Right cardiac atrium (tissue), 5 donors: ENCODE results near the gene CRYZL1. TPM values are rescaled to one million over a fixed set of nuclear protein-coding genes. Genes with fewer than 3 reads are reported as not detected.
A peak's percentile ranks its signal among the peaks of the same experiment; 100 is the strongest.

Experiments used
- ATAC-seq, 2 donors: fragments of 200-7000 bp; cut with Tn5 transposase; one replicate each; pipeline versions ENCODE4 v1.8.0 to v1.9.1; 2020; ENCODE audit warnings: moderate library complexity in 2 of 2, mild to moderate bottlenecking in 1 of 2
- DNase-seq, 3 donors: peaks; one replicate each; pipeline ENCODE4 v3.0.0-alpha.2; 2020
- H3K27ac ChIP-seq: one replicate; pipeline ENCODE4 v1.5.1; 2013; ENCODE audit warnings: mild to moderate bottlenecking, low read length, control low read depth, moderate library complexity
- H3K27me3 ChIP-seq: one replicate; pipeline ENCODE4 v1.6.1; 2013; ENCODE audit not compliant: control insufficient read depth, insufficient read depth
- H3K4me1 ChIP-seq: one replicate; pipeline ENCODE4 v1.6.1; 2013; ENCODE audit warnings: low read length; ENCODE audit not compliant: control insufficient read depth, insufficient read depth
- H3K4me3 ChIP-seq: one replicate; pipeline ENCODE4 v1.5.1; 2013; ENCODE audit warnings: low read length, control low read depth
- H3K9me3 ChIP-seq: one replicate; pipeline ENCODE4 v1.6.1; 2013; ENCODE audit warnings: low read length; ENCODE audit not compliant: control insufficient read depth
- WGBS: extraction: QIAGEN DNeasy Blood & Tissue Kit; methylation state at CpG from one replicate; pipeline ENCODE4 v1.1.7; 2013; 5-methylcytosine and 5-hydroxymethylcytosine counted together
- intact Hi-C, 4 donors: fragments of 100-400 bp; cut with DNase I; formaldehyde crosslinking; loops; one replicate each; pipeline versions ENCODE4 v1.11.0 to v1.14.0; 2022 to 2023
- long read RNA-seq, 4 donors: library from polyadenylated mRNA; unstranded; transcript quantifications; one replicate each; pipeline ENCODE4 v2.0.0, GENCODE V29; 2020 to 2021
- polyA plus RNA-seq: library from polyadenylated mRNA; stranded (reverse); fragments of 200-250 nt; gene quantifications from one replicate; pipeline ENCODE4 v1.2.3, GENCODE V29; 2013
- total RNA-seq, 4 donors: library from RNA; stranded (reverse); fragmentation: NEBNext Ultra II Directional; extraction: Animal tissue kit (Norgen Biotek cat#: 25700); gene quantifications; one replicate each; pipeline ENCODE4 v1.2.1, GENCODE V29; 2021
- donor health status: healthy with polysubstance abuse.
- donor health status: DM: no; HTN: yes; CAD: no.
- donor health status: DM: no; HTN: no; CAD: no.
- donor health status: DM: no; HTN: yes; CAD: no; lungs with severe emphysema.
- donor health status: DM: yes; HTN: yes; CAD: no.

Gene CRYZL1
- total RNA-seq, result 10 to 100 TPM; 25.0 to 37.5 (median 32.3) TPM
- 26.7 TPM for polyA plus RNA-seq
- long read RNA-seq, donor 1, transcript CRYZL1-204 (13 exons, 1,617 nt), result major isoform, 23 of 47 reads
- long read RNA-seq, donor 1, partial matches to known transcripts, result 1 of 47 reads
- long read RNA-seq, donor 1, other reads (novel, unspliced or antisense), result 19 of 47 reads
- long read RNA-seq, donor 2, transcript CRYZL1-204 (13 exons, 1,617 nt), result major isoform, 6 of 14 reads
- long read RNA-seq, donor 2, partial matches to known transcripts, result 0 of 14 reads
- long read RNA-seq, donor 2, other reads (novel, unspliced or antisense), result 5 of 14 reads
- long read RNA-seq, donor 3, transcript CRYZL1-204 (13 exons, 1,617 nt), result major isoform, 76 of 127 reads
- long read RNA-seq, donor 3, transcript CRYZL1-203 (13 exons, 1,482 nt), result minor isoform, 6 of 127 reads
- long read RNA-seq, donor 3, partial matches to known transcripts, result 2 of 127 reads
- long read RNA-seq, donor 3, other reads (novel, unspliced or antisense), result 37 of 127 reads
- long read RNA-seq, donor 4, transcript CRYZL1-204 (13 exons, 1,617 nt), result major isoform, 10 of 18 reads
- long read RNA-seq, donor 4, partial matches to known transcripts, result 0 of 18 reads
- long read RNA-seq, donor 4, other reads (novel, unspliced or antisense), result 6 of 18 reads

- Histone ChIP-seq H3K4me1 (peaks cover 3% of the 10 kb centered on the region), H3K27me3 (no peaks in the 10 kb centered on the region), H3K4me3 (peak within 1 kb of the TSS; percentile 92), H3K27ac (peak within 1 kb of the TSS; percentile 91), H3K9me3 (no peaks in the 10 kb centered on the region)
- intact Hi-C loops, result loop anchor here (5.0 to 10.0 kb wide), 3 partner anchors 93 to 256 kb away; no protein-coding TSS in a partner anchor
- WGBS, result under 1% methylated on average over 38 of the region's 38 CpGs
- DNase-seq, result peak; percentile 100
- peak; percentile 94 for ATAC-seq
Measured at GRCh38 chr21:33641352-33642026, at the start of gene CRYZL1. TSS of gene CRYZL1 (minus strand) at chr21:33641741. CDS start at chr21:33631551, 10,190 bp downstream.

- Histone ChIP-seq H3K9me3 (no peaks in the 10 kb centered on the region), H3K4me1 (peaks cover 12% of the 10 kb centered on the region), H3K27me3 (no peaks in the 10 kb centered on the region), H3K4me3 (no peak overlapping the region), H3K27ac (no peak overlapping the region)
- DNase-seq (no peak), ATAC-seq (no peak)
- intact Hi-C loops, result no loop called here
- WGBS, result 84% methylated on average over 5 of the region's 5 CpGs
Measured at GRCh38 chr21:33690874-33691273, 49.3 kb upstream of the CRYZL1 start.

GRCh38 chr21:33688353-33688752 lies 46.8 kb upstream of the CRYZL1 start:
- intact Hi-C loops, result no loop called here
- no peak for ATAC-seq
- 47% methylated on average over 1 of the region's 1 CpG for WGBS
- no peak for DNase-seq
- H3K27ac ChIP-seq, result no peak overlapping the region
- no peak overlapping the region for H3K4me3 ChIP-seq
- no peaks in the 10 kb centered on the region for H3K9me3 ChIP-seq
- H3K4me1 ChIP-seq, result peaks cover 13% of the 10 kb centered on the region
- H3K27me3 ChIP-seq, result no peaks in the 10 kb centered on the region

- H3K27ac ChIP-seq, result no peak overlapping the region
- H3K4me1 ChIP-seq, result peaks cover 15% of the 10 kb centered on the region
- H3K4me3 ChIP-seq, result no peak overlapping the region
- no peaks in the 10 kb centered on the region for H3K9me3 ChIP-seq
- DNase-seq, result no peak
- ATAC-seq, result no peak
- 64% methylated on average over 3 of the region's 3 CpGs for WGBS
- no peaks in the 10 kb centered on the region for H3K27me3 ChIP-seq
- intact Hi-C loops, result no loop called here
Measured at GRCh38 chr21:33687634-33688033, 46.1 kb upstream of the CRYZL1 start.

GRCh38 chr21:33686386-33686785 lies 44.8 kb upstream of the CRYZL1 start:
- WGBS, result 67% methylated on average over 3 of the region's 3 CpGs
- DNase-seq (no peak), ATAC-seq (peak in 1 of 2 donors; percentile 52)
- H3K27me3 ChIP-seq, result no peaks in the 10 kb centered on the region
- peaks cover 11% of the 10 kb centered on the region for H3K4me1 ChIP-seq
- H3K4me3 ChIP-seq, result no peak overlapping the region
- H3K9me3 ChIP-seq, result no peaks in the 10 kb centered on the region
- H3K27ac ChIP-seq, result peak overlapping the region; percentile 86
- intact Hi-C loops, result no loop called here

GRCh38 chr21:33685613-33686197 lies 44.2 kb upstream of the CRYZL1 start:
- Histone ChIP-seq H3K27me3 (no peaks in the 10 kb centered on the region), H3K4me3 (no peak overlapping the region), H3K4me1 (peaks cover 11% of the 10 kb centered on the region), H3K27ac (no peak overlapping the region), H3K9me3 (no peaks in the 10 kb centered on the region)
- ATAC-seq (peak in 1 of 2 donors; percentile 36), DNase-seq (no peak)
- intact Hi-C loops, result no loop called here

- H3K4me3 ChIP-seq, result no peak overlapping the region
- intact Hi-C loops, result no loop called here
- no peaks in the 10 kb centered on the region for H3K27me3 ChIP-seq
- H3K27ac ChIP-seq, result no peak overlapping the region
- peaks cover 11% of the 10 kb centered on the region for H3K4me1 ChIP-seq
- ATAC-seq (peak in 1 of 2 donors; percentile 45), DNase-seq (no peak)
- WGBS, result 28% methylated on average over 5 of the region's 5 CpGs
- no peaks in the 10 kb centered on the region for H3K9me3 ChIP-seq
Measured at GRCh38 chr21:33684923-33685560, 43.5 kb upstream of the CRYZL1 start.

- no peak overlapping the region for H3K4me3 ChIP-seq
- H3K27me3 ChIP-seq, result no peaks in the 10 kb centered on the region
- peaks cover 10% of the 10 kb centered on the region for H3K4me1 ChIP-seq
- H3K9me3 ChIP-seq, result no peaks in the 10 kb centered on the region
- intact Hi-C loops, result no loop called here
- no peak for DNase-seq
- 42% methylated on average over 2 of the region's 2 CpGs for WGBS
- no peak for ATAC-seq
- H3K27ac ChIP-seq, result no peak overlapping the region
Measured at GRCh38 chr21:33684068-33684467, 42.5 kb upstream of the CRYZL1 start.

- Histone ChIP-seq H3K4me3 (no peak overlapping the region), H3K4me1 (peaks cover 5% of the 10 kb centered on the region), H3K9me3 (no peaks in the 10 kb centered on the region), H3K27me3 (no peaks in the 10 kb centered on the region), H3K27ac (peak overlapping the region; percentile 45)
- ATAC-seq, result peak; percentile 8 to 44
- intact Hi-C loops, result no loop called here
- DNase-seq, result no peak
- 69% methylated on average over 4 of the region's 4 CpGs for WGBS
Measured at GRCh38 chr21:33682992-33683627, 41.6 kb upstream of the CRYZL1 start.

GRCh38 chr21:33680870-33681269 lies 39.3 kb upstream of the CRYZL1 start:
- Histone ChIP-seq H3K9me3 (no peaks in the 10 kb centered on the region), H3K4me3 (no peak overlapping the region), H3K27ac (no peak overlapping the region), H3K4me1 (peaks cover 3% of the 10 kb centered on the region), H3K27me3 (no peaks in the 10 kb centered on the region)
- ATAC-seq (no peak), DNase-seq (no peak)
- 98% methylated on average over 6 of the region's 6 CpGs for WGBS
- intact Hi-C loops, result no loop called here
